Left ventricle myocardium inferior (tissue), 1 donor: Measurements from ENCODE around the gene ATP6V1G3. TPM values are rescaled to one million over a fixed set of nuclear protein-coding genes. Genes with fewer than 3 reads are reported as not detected.

Source experiments
- DNase-seq: peaks from one replicate; pipeline ENCODE4 v3.0.0-alpha.2; 2020
- H3K27ac ChIP-seq: fragments of 200-600 bp; replicated peaks from 2 replicates; pipeline ENCODE4 v1.8.0; 2021
- H3K27me3 ChIP-seq: fragments of 200-600 bp; 2 replicates; pipeline ENCODE4 v1.8.0; 2021; ENCODE audit warnings: low read depth
- H3K36me3 ChIP-seq: fragments of 200-600 bp; 2 replicates; pipeline ENCODE4 v1.8.0; 2021
- H3K4me1 ChIP-seq: fragments of 200-600 bp; 2 replicates; pipeline ENCODE4 v1.8.0; 2021
- H3K4me3 ChIP-seq: fragments of 200-600 bp; 2 replicates; pipeline ENCODE4 v1.8.0; 2021; ENCODE audit warnings: mild to moderate bottlenecking, moderate library complexity
- H3K9me3 ChIP-seq: fragments of 200-600 bp; replicated peaks from 2 replicates; pipeline ENCODE4 v1.8.0; 2021
- CTCF ChIP-seq: fragments of 200-600 bp; IDR thresholded peaks from 2 replicates; pipeline ENCODE4 v1.8.0; 2021; ENCODE audit warnings: antibody characterized with exemption, mild to moderate bottlenecking, borderline replicate concordance
- intact Hi-C: fragments of 100-400 bp; cut with micrococcal nuclease; formaldehyde crosslinking; loops from one replicate; pipeline ENCODE4 v1.11.0; 2022
- total RNA-seq: library from RNA; stranded (reverse); fragmentation: NEBNext Ultra II Directional; extraction: Animal tissue kit (Norgen Biotek cat#: 25700); gene quantifications from one replicate; pipeline ENCODE4 v1.2.1, GENCODE V29; 2021
- donor health status: DM: no; HTN: yes; CAD: no; lungs with severe emphysema.

ATP6V1G3 gene
- total RNA-seq, 1 donor from 2014 or later: not detected

DNA sequence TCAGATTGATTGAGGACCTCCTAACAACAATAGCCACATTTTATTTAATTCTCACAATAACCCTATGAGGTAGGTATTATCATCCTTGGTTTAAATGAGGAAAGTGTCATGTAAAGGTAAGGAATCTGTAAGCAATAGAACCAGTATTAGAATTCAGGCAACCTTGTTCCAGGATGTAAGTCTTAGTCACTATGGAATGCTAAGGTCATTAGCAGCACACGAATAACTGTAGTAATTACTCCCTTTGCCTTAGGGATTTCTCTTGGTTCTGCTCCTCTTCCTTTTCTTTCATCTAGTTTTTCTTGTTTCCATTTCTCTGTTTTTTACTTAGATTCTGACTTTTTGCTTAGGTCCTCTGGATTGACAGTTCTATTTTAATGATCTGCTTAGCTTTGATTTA lies 23.1 kb upstream of the ATP6V1G3 start:
- DNase-seq: no peak
- no peaks in the 10 kb centered on the region for H3K27me3 ChIP-seq
- H3K36me3 ChIP-seq: no peaks in the 10 kb centered on the region
- no peaks in the 10 kb centered on the region for H3K4me1 ChIP-seq
- no peak overlapping the region for H3K27ac ChIP-seq
- intact Hi-C loops: no loop called here
- TF ChIP-seq CTCF: no peak
- H3K9me3 ChIP-seq: no peaks in the 10 kb centered on the region
- H3K4me3 ChIP-seq: no peak overlapping the region

DNA sequence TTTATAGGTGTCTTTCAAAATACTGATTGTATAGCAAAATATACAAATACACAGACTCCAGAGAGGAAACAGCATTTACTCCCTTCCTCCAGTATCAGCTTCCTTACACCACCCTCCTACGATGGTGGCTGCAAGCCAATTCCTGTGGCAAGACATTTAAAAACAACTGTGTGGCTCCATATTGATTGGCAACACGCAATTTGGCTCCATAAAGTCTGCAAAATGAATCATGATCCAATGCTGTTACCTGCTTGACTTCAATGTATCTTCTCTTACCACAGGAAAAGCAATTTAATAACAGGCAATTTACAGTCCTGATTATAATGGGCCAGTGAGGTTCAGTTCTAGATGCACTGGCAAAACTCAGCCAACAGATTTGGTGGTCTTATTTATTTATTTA lies 19.7 kb upstream of the ATP6V1G3 start:
- TF ChIP-seq CTCF: no peak
- no peak overlapping the region for H3K27ac ChIP-seq
- no peaks in the 10 kb centered on the region for H3K27me3 ChIP-seq
- intact Hi-C loops: no loop called here
- no peaks in the 10 kb centered on the region for H3K9me3 ChIP-seq
- no peak overlapping the region for H3K4me3 ChIP-seq
- DNase-seq: no peak
- no peaks in the 10 kb centered on the region for H3K4me1 ChIP-seq
- no peaks in the 10 kb centered on the region for H3K36me3 ChIP-seq

DNA sequence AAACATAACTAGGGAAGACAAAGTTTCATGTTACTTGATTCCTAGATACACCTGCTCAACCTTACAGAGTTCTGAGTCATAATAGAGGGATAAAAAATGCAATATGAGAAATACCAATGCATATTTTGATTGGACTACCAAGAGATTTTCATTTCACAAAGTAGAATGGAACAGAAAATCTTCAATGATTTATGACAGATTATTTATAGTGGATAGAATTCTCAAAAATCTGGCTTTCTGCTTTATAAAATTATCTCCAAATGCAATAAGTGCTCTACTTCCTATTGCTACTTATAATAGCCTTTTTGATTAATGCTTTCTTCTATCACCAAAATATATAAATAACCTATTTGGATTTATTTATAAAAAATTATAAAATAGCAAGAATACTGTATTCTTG lies 18.9 kb upstream of the ATP6V1G3 start:
- H3K36me3 ChIP-seq: no peaks in the 10 kb centered on the region
- TF ChIP-seq CTCF: no peak
- no peak overlapping the region for H3K4me3 ChIP-seq
- H3K4me1 ChIP-seq: no peaks in the 10 kb centered on the region
- no peaks in the 10 kb centered on the region for H3K9me3 ChIP-seq
- intact Hi-C loops: no loop called here
- no peaks in the 10 kb centered on the region for H3K27me3 ChIP-seq
- no peak for DNase-seq
- no peak overlapping the region for H3K27ac ChIP-seq

GRCh38 chr1:198558402-198558801 lies 17.9 kb upstream of the ATP6V1G3 start:
- Histone ChIP-seq H3K4me1 (no peaks in the 10 kb centered on the region), H3K36me3 (no peaks in the 10 kb centered on the region), H3K9me3 (no peaks in the 10 kb centered on the region), H3K4me3 (no peak overlapping the region), H3K27ac (no peak overlapping the region), H3K27me3 (no peaks in the 10 kb centered on the region)
- TF ChIP-seq CTCF: no peak
- DNase-seq: no peak
- intact Hi-C loops: no loop called here

DNA sequence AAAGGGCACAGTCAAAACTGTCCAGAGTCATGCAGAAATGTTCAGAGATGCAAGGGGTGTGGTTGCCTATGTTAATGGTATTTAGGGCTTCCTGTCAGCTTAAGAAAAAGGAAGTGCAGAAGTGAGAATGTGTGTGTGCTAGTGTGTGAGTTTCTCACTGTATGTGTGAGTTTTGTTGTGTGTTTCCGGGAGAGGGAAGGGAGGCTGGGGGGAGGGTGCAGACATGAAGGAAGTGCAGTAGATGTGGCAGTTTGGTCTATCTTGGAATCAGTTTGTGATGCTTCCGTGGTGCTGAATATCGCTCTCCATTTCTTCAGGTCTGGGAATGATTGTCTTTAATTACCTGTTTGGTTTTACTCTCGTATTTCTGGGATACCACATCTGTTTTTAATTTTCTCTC lies 16.5 kb upstream of the ATP6V1G3 start:
- no peak overlapping the region for H3K27ac ChIP-seq
- H3K9me3 ChIP-seq: no peaks in the 10 kb centered on the region
- H3K4me1 ChIP-seq: no peaks in the 10 kb centered on the region
- no peak overlapping the region for H3K4me3 ChIP-seq
- H3K36me3 ChIP-seq: no peaks in the 10 kb centered on the region
- no peaks in the 10 kb centered on the region for H3K27me3 ChIP-seq
- DNase-seq: peak; percentile 26
- TF ChIP-seq CTCF: no peak
- intact Hi-C loops: no loop called here
